ENCODE results near the gene SCGB3A2.
A peak's percentile ranks its signal among the peaks of the same experiment; 100 is the strongest.

The SCGB3A2 gene

GRCh38 chr5:147878066-147878759, at the start of gene SCGB3A2:
TSS of gene SCGB3A2 (plus strand) at chr5:147878711. CDS start at chr5:147878804, 93 bp downstream.
- Histone ChIP-seq H3K4me1 (ENCODE audit: control insufficient read depth, insufficient read depth, low read length) (no peaks in the 10 kb centered on the region), H3K36me3 (ENCODE audit: control insufficient read depth, insufficient read depth, low read length) (no peaks in the 10 kb centered on the region), H3K4me3 (ENCODE audit: low read length) (no peak within 1 kb of the TSS), H3K9ac (ENCODE audit: low read length) (no peak within 1 kb of the TSS), H3K27me3 (ENCODE audit: control insufficient read depth, insufficient read depth, low read length) (no peaks in the 10 kb centered on the region), H3K9me3 (ENCODE audit: control insufficient read depth, low read length) (no peaks in the 10 kb centered on the region)

- peak overlapping the region; percentile 7 for H3K4me3 ChIP-seq (ENCODE audit: low read length)
These were observed 48.5 kb upstream of the SCGB3A2 start for GRCh38 chr5:147830035-147830434.

GRCh38 chr5:147831465-147831864, 47.0 kb upstream of the SCGB3A2 start, which contains the start of gene SPINK1:
TSS of gene SPINK1 (minus strand) at chr5:147831671. CDS start at chr5:147831577, 94 bp downstream.
- H3K4me3 ChIP-seq (ENCODE audit: low read length) = peak within 1 kb of the TSS; percentile 7
- peaks cover 15% of the 10 kb centered on the region for H3K4me1 ChIP-seq (ENCODE audit: control insufficient read depth, insufficient read depth, low read length)
- peak within 1 kb of the TSS; percentile 51 for H3K9ac ChIP-seq (ENCODE audit: low read length)
- H3K27me3 ChIP-seq (ENCODE audit: control insufficient read depth, insufficient read depth, low read length) = no peaks in the 10 kb centered on the region
- H3K9me3 ChIP-seq (ENCODE audit: control insufficient read depth, low read length) = no peaks in the 10 kb centered on the region
- H3K36me3 ChIP-seq (ENCODE audit: control insufficient read depth, insufficient read depth, low read length) = no peaks in the 10 kb centered on the region

More at GRCh38 chr5:147830035-147830434, 48.5 kb upstream of the SCGB3A2 start:
- Histone ChIP-seq H3K9me3 (ENCODE audit: control insufficient read depth, low read length) (no peaks in the 10 kb centered on the region), H3K36me3 (ENCODE audit: control insufficient read depth, insufficient read depth, low read length) (no peaks in the 10 kb centered on the region), H3K9ac (ENCODE audit: low read length) (peak overlapping the region; percentile 51), H3K4me1 (ENCODE audit: control insufficient read depth, insufficient read depth, low read length) (peaks cover 22% of the 10 kb centered on the region), H3K27me3 (ENCODE audit: control insufficient read depth, insufficient read depth, low read length) (no peaks in the 10 kb centered on the region)

GRCh38 chr5:147832541-147832940, 46.0 kb upstream of the SCGB3A2 start:
- no peaks in the 10 kb centered on the region for H3K36me3 ChIP-seq (ENCODE audit: control insufficient read depth, insufficient read depth, low read length)
- no peaks in the 10 kb centered on the region for H3K9me3 ChIP-seq (ENCODE audit: control insufficient read depth, low read length)
- no peak overlapping the region for H3K4me3 ChIP-seq (ENCODE audit: low read length)
- no peaks in the 10 kb centered on the region for H3K27me3 ChIP-seq (ENCODE audit: control insufficient read depth, insufficient read depth, low read length)
- peaks cover 15% of the 10 kb centered on the region for H3K4me1 ChIP-seq (ENCODE audit: control insufficient read depth, insufficient read depth, low read length)
- no peak overlapping the region for H3K9ac ChIP-seq (ENCODE audit: low read length)

GRCh38 chr5:147835386-147835798, 43.1 kb upstream of the SCGB3A2 start:
- peaks cover 22% of the 10 kb centered on the region for H3K4me1 ChIP-seq (ENCODE audit: control insufficient read depth, insufficient read depth, low read length)
- no peak overlapping the region for H3K9ac ChIP-seq (ENCODE audit: low read length)
- no peaks in the 10 kb centered on the region for H3K27me3 ChIP-seq (ENCODE audit: control insufficient read depth, insufficient read depth, low read length)
- no peak overlapping the region for H3K4me3 ChIP-seq (ENCODE audit: low read length)
- H3K9me3 ChIP-seq (ENCODE audit: control insufficient read depth, low read length) = no peaks in the 10 kb centered on the region
- no peaks in the 10 kb centered on the region for H3K36me3 ChIP-seq (ENCODE audit: control insufficient read depth, insufficient read depth, low read length)

- H3K4me3 ChIP-seq (ENCODE audit: low read length) = no peak overlapping the region
- peak overlapping the region; percentile 22 for H3K9ac ChIP-seq (ENCODE audit: low read length)
- no peaks in the 10 kb centered on the region for H3K36me3 ChIP-seq (ENCODE audit: control insufficient read depth, insufficient read depth, low read length)
- H3K27me3 ChIP-seq (ENCODE audit: control insufficient read depth, insufficient read depth, low read length) = no peaks in the 10 kb centered on the region
- H3K9me3 ChIP-seq (ENCODE audit: control insufficient read depth, low read length) = no peaks in the 10 kb centered on the region
- H3K4me1 ChIP-seq (ENCODE audit: control insufficient read depth, insufficient read depth, low read length) = peaks cover 22% of the 10 kb centered on the region
These were observed 42.1 kb upstream of the SCGB3A2 start for GRCh38 chr5:147836439-147836838.

GRCh38 chr5:147842869-147843268, 35.6 kb upstream of the SCGB3A2 start:
- Histone ChIP-seq H3K36me3 (ENCODE audit: control insufficient read depth, insufficient read depth, low read length) (no peaks in the 10 kb centered on the region), H3K4me1 (ENCODE audit: control insufficient read depth, insufficient read depth, low read length) (peaks cover 7% of the 10 kb centered on the region), H3K4me3 (ENCODE audit: low read length) (no peak overlapping the region), H3K9ac (ENCODE audit: low read length) (no peak overlapping the region), H3K9me3 (ENCODE audit: control insufficient read depth, low read length) (no peaks in the 10 kb centered on the region), H3K27me3 (ENCODE audit: control insufficient read depth, insufficient read depth, low read length) (no peaks in the 10 kb centered on the region)

- H3K27me3 ChIP-seq (ENCODE audit: control insufficient read depth, insufficient read depth, low read length) = no peaks in the 10 kb centered on the region
- H3K36me3 ChIP-seq (ENCODE audit: control insufficient read depth, insufficient read depth, low read length) = no peaks in the 10 kb centered on the region
- H3K4me1 ChIP-seq (ENCODE audit: control insufficient read depth, insufficient read depth, low read length) = no peaks in the 10 kb centered on the region
- no peak overlapping the region for H3K9ac ChIP-seq (ENCODE audit: low read length)
- H3K4me3 ChIP-seq (ENCODE audit: low read length) = no peak overlapping the region
- H3K9me3 ChIP-seq (ENCODE audit: control insufficient read depth, low read length) = no peaks in the 10 kb centered on the region
These were observed 33.7 kb upstream of the SCGB3A2 start for GRCh38 chr5:147844846-147845245.

- Histone ChIP-seq H3K27me3 (ENCODE audit: control insufficient read depth, insufficient read depth, low read length) (no peaks in the 10 kb centered on the region), H3K4me1 (ENCODE audit: control insufficient read depth, insufficient read depth, low read length) (no peaks in the 10 kb centered on the region), H3K4me3 (ENCODE audit: low read length) (no peak overlapping the region), H3K36me3 (ENCODE audit: control insufficient read depth, insufficient read depth, low read length) (no peaks in the 10 kb centered on the region), H3K9me3 (ENCODE audit: control insufficient read depth, low read length) (no peaks in the 10 kb centered on the region), H3K9ac (ENCODE audit: low read length) (no peak overlapping the region)
These were observed 32.9 kb upstream of the SCGB3A2 start for GRCh38 chr5:147845618-147846017.

GRCh38 chr5:147849226-147849625, 29.3 kb upstream of the SCGB3A2 start:
- H3K4me1 ChIP-seq (ENCODE audit: control insufficient read depth, insufficient read depth, low read length) = no peaks in the 10 kb centered on the region
- H3K9me3 ChIP-seq (ENCODE audit: control insufficient read depth, low read length) = no peaks in the 10 kb centered on the region
- no peak overlapping the region for H3K9ac ChIP-seq (ENCODE audit: low read length)
- no peaks in the 10 kb centered on the region for H3K27me3 ChIP-seq (ENCODE audit: control insufficient read depth, insufficient read depth, low read length)
- H3K4me3 ChIP-seq (ENCODE audit: low read length) = no peak overlapping the region
- H3K36me3 ChIP-seq (ENCODE audit: control insufficient read depth, insufficient read depth, low read length) = no peaks in the 10 kb centered on the region

GRCh38 chr5:147851578-147851977, 26.9 kb upstream of the SCGB3A2 start:
- Histone ChIP-seq H3K9ac (ENCODE audit: low read length) (no peak overlapping the region), H3K36me3 (ENCODE audit: control insufficient read depth, insufficient read depth, low read length) (no peaks in the 10 kb centered on the region), H3K27me3 (ENCODE audit: control insufficient read depth, insufficient read depth, low read length) (no peaks in the 10 kb centered on the region), H3K4me3 (ENCODE audit: low read length) (no peak overlapping the region), H3K9me3 (ENCODE audit: control insufficient read depth, low read length) (no peaks in the 10 kb centered on the region), H3K4me1 (ENCODE audit: control insufficient read depth, insufficient read depth, low read length) (no peaks in the 10 kb centered on the region)

- Histone ChIP-seq H3K9ac (ENCODE audit: low read length) (no peak overlapping the region), H3K27me3 (ENCODE audit: control insufficient read depth, insufficient read depth, low read length) (no peaks in the 10 kb centered on the region), H3K36me3 (ENCODE audit: control insufficient read depth, insufficient read depth, low read length) (no peaks in the 10 kb centered on the region), H3K9me3 (ENCODE audit: control insufficient read depth, low read length) (no peaks in the 10 kb centered on the region), H3K4me3 (ENCODE audit: low read length) (no peak overlapping the region), H3K4me1 (ENCODE audit: control insufficient read depth, insufficient read depth, low read length) (no peaks in the 10 kb centered on the region)
These were observed 26.1 kb upstream of the SCGB3A2 start for GRCh38 chr5:147852365-147852764.

All from mucosa of stomach (tissue), 1 donor.